ENCODE measurements around the gene OTOA. TPM values are rescaled to one million over a fixed set of nuclear protein-coding genes. Genes with fewer than 3 reads are reported as not detected.
"Not testable (repeated sequence)": the region's sequence is repeated elsewhere in the genome, so short reads cannot be mapped to it uniquely, and the experiment has no call there.

Gene OTOA
- total RNA-seq, 4 donors from 2014 or later: not detected

DNA sequence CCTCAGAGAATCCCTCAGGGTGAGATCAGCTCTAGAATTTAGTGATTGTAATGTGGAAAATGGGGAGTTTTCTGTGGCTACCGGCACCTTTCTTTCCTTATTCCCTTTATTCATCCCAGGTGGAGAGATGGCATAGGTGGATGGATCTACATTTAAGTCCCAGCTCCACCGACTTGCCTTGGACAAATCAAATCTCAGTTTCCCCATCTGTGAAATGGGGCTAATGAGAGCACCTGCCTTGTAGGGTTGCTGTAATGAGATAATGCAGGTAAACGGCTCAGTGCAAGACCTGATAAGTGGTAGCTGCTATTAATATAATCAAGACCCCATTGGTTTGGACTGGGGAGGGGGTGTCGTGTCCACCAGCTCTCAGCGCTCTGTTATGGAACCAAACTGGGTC, 40.5 kb downstream of the OTOA start:
- 91 to 94% methylated on average over 5 of the region's 5 CpGs for WGBS, 2 donors
- no peak for DNase-seq (ENCODE audit: low spot score in 2 of 2)
- no peak for TF ChIP-seq POLR2A (IDR thresholded peaks at IDR 0.05)
- TF ChIP-seq, protein P1, sequence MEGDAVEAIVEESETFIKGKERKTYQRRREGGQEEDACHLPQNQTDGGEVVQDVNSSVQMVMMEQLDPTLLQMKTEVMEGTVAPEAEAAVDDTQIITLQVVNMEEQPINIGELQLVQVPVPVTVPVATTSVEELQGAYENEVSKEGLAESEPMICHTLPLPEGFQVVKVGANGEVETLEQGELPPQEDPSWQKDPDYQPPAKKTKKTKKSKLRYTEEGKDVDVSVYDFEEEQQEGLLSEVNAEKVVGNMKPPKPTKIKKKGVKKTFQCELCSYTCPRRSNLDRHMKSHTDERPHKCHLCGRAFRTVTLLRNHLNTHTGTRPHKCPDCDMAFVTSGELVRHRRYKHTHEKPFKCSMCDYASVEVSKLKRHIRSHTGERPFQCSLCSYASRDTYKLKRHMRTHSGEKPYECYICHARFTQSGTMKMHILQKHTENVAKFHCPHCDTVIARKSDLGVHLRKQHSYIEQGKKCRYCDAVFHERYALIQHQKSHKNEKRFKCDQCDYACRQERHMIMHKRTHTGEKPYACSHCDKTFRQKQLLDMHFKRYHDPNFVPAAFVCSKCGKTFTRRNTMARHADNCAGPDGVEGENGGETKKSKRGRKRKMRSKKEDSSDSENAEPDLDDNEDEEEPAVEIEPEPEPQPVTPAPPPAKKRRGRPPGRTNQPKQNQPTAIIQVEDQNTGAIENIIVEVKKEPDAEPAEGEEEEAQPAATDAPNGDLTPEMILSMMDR (IDR thresholded peaks at IDR 0.05): no peak
- intact Hi-C loops (cut with DNase I; ENCODE audit: low total_unique reads): no loop called here
- no peak overlapping the region for H3K4me3 ChIP-seq (ENCODE audit: low read depth, poor library complexity, severe bottlenecking)

DNA sequence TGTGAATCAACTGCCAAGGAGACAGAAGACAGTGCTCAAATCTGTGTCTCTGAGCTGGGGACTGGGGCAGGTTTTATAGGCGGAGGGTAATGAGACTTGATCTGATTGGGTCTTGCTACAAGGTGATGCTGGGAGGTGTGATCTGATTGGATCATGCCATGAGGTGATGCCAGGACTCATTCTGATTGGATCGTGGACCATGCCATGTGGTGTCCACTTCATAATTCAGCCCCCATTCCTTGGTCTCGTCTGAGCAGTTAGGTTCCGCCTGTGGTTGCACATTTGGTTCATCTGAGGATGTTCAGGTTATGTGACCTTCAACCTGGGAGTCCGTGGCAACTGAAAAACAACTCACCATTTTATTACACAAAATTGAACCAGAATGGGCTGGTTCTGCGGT, 41.0 kb downstream of the OTOA start:
- no peak for DNase-seq (ENCODE audit: low spot score in 2 of 2)
- WGBS, 2 donors: 82 to 86% methylated on average over 6 of the region's 6 CpGs
- H3K4me3 ChIP-seq (ENCODE audit: low read depth, poor library complexity, severe bottlenecking): no peak overlapping the region
- TF ChIP-seq, protein P1 (IDR thresholded peaks at IDR 0.05): no peak
- no peak for TF ChIP-seq POLR2A (IDR thresholded peaks at IDR 0.05)
- intact Hi-C loops (cut with DNase I; ENCODE audit: low total_unique reads): loop anchor here (5.0 kb wide), 1 partner anchor 122 kb away; no protein-coding TSS in a partner anchor

DNA sequence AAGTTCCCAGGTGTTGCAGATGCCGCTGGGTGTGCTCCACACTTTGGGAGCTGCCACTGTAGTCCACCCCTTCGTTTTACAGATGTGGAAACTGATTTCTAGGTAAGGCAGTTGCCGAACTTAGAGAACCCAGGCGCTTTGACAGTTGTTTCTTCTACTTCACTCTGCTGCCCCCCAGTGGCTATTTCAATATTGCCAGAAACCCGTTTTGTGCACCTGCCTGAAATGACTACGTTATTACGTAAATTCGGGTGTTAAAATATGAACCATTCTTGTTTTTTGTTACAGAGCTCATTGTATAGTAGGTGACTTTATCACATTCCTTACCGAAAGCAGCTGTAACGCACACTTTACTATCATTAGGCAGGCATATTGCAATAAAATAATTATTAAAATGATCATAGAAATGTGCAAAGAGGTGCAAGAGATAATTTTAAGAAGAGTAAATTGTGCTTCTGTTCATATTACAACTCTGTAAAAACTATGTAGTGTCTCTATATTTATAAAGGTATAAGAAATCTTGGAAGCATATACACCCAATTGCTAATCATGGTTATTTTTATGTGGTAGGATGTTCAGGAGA, 44.9 kb downstream of the OTOA start:
- peak; percentile 79 to 95 for DNase-seq (ENCODE audit: low spot score in 2 of 2)
- no peak for TF ChIP-seq POLR2A (IDR thresholded peaks at IDR 0.05)
- TF ChIP-seq, protein P1 (IDR thresholded peaks at IDR 0.05): no peak
- H3K4me3 ChIP-seq (ENCODE audit: low read depth, poor library complexity, severe bottlenecking): no peak overlapping the region
- WGBS, 2 donors: 1 to 4% methylated on average over 10 of the region's 10 CpGs
- intact Hi-C loops (cut with DNase I; ENCODE audit: low total_unique reads): loop anchor here (5.0 kb wide), 1 partner anchor 126 kb away; no protein-coding TSS in a partner anchor

DNA sequence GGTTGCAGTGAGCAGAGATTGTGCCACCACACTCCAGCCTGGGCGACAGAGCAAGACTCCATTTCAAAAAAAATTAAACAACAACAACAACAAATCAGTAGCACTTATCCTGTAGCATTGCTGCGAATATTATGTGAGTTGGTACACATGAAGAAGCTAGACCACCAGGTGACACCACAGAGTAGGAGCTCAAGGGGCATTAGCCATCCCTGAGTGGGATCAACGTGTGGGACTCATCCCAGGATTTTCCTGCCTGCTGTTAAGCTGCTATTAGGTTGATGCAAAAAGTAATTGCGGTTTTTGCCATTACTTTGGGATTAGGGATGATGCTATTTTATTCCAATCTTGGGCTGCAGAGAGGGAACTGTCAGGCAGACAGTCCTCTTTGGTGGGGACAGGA, 47.2 kb downstream of the OTOA start:
- no peak overlapping the region for H3K4me3 ChIP-seq (ENCODE audit: low read depth, poor library complexity, severe bottlenecking)
- intact Hi-C loops (cut with DNase I; ENCODE audit: low total_unique reads): no loop called here
- DNase-seq (ENCODE audit: low spot score in 2 of 2): no peak
- TF ChIP-seq POLR2A (IDR thresholded peaks at IDR 0.05): no peak
- TF ChIP-seq, protein P1 (IDR thresholded peaks at IDR 0.05): no peak
- 83 to 84% methylated on average over 4 of the region's 4 CpGs for WGBS, 2 donors

DNA sequence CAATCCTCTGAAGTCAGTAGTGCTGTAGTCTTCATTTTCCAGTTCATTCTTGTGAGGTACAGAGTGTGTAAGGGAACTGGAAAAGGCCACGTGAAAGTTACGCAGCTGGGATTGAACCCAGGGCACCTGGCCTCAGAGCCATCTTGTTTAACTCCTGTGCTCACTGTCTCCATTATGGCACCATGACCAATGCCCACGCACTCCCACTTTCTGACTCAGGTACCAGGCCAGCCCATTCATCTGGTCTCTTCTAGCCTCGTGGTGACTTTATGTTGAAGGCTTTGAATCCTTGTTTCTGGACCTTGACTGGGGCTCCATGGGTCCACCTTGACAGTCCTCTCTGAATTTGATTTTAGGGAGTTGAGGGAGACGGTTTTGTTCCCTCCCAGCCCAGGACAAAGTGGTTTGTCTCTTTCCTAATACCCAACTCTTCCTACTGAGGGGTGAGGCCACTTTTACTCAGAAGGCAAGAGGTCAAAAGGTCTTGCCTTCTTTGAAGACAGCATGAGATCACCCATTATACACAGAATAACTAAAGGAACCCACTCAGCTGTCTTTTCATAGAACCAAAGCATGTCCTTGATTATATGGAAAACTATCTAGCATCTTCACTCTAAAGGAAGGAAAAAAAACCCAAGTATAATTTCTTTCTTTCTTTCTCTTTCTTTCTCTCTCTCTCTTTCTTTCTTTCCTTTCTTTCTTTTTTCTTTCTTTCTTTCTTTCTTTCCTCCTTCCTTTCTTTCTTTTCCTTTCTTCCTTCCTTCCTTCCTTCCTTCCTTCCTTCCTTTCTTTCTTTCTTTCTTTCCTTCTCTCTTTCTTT, 50.0 kb downstream of the OTOA start:
- TF ChIP-seq, protein P1 (IDR thresholded peaks at IDR 0.05): no peak
- no peak for TF ChIP-seq POLR2A (IDR thresholded peaks at IDR 0.05)
- no peak for DNase-seq (ENCODE audit: low spot score in 2 of 2)
- 85 to 87% methylated on average over 5 of the region's 5 CpGs for WGBS, 2 donors
- intact Hi-C loops (cut with DNase I; ENCODE audit: low total_unique reads): no loop called here
- no peak overlapping the region for H3K4me3 ChIP-seq (ENCODE audit: low read depth, poor library complexity, severe bottlenecking)

DNA sequence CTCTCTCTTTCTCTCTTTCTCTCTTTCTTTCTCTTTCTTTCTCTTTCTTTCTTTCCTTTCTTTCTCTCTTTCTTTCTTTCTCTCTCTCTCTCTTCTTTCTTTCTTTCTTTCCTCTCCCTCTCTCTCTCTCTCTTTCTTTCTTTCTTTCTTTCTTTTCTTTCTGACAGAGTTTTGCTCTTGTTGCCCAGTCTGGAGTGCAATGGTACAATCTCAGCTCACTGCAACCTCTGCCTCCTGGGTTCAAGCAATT, 50.5 kb downstream of the OTOA start:
- DNase-seq (ENCODE audit: low spot score in 2 of 2); intact Hi-C loops (cut with DNase I; ENCODE audit: low total_unique reads); H3K4me3 ChIP-seq (ENCODE audit: low read depth, poor library complexity, severe bottlenecking): not testable (repeated sequence)
